K562 (cell line): ENCODE results near the gene SPATA25. TPM values are rescaled to one million over a fixed set of nuclear protein-coding genes. Genes with fewer than 3 reads are reported as not detected.

Experiments
- ATAC-seq: fragments of 200-7000 bp; cut with Tn5 transposase; 3 replicates; pipeline ENCODE4 v1.9.1; 2020; ENCODE audit warnings: moderate library complexity
- BruUV-seq: library from RNA; stranded (reverse); fragments of 400-500 nt; replicated peaks from 2 replicates; lab custom pipeline; 2021; lab: Mats Ljungman, UMichigan
- CTCF ChIA-PET: fragments of 300-600 bp; formaldehyde crosslinking; extraction: SDS; loops from one replicate; lab custom pipeline; 2021; ENCODE audit warnings: low intra/inter-chr PET ratio; lab: Yijun Ruan, JAX
- POLR2A ChIA-PET: fragments of 300-600, 350-650 bp; sonication (Branson Sonifier 250); formaldehyde crosslinking; extraction: SDS; loops from one replicate; lab custom pipeline; 2021; ENCODE audit warnings: antibody characterized with exemption, inconsistent platforms; lab: Yijun Ruan, JAX
- DNase-seq, 4 experiments: peaks; one replicate each; pipeline versions ENCODE4 v3.0.0 to v3.0.0-alpha.2; 2011 to 2018; ENCODE audit warnings: low spot score in 3 of 4, mixed read lengths in 3 of 4; ENCODE audit errors: extremely low read depth in 1 of 4
- FAIRE-seq: peaks from 2 replicates; lab custom pipeline; 2011; peaks lifted over from hg19 to GRCh38; lab: Jason Lieb, UNC
- H2AFZ ChIP-seq: 2 replicates; pipeline ENCODE4 v1.6.0; 2011; ENCODE audit warnings: low read depth, low read length, control low read depth, inconsistent platforms
- H3K27ac ChIP-seq: fragments of 200-600 bp; 3 replicates; pipeline ENCODE4 v1.8.0; 2011; ENCODE audit warnings: low read depth, mild to moderate bottlenecking, control low read depth, inconsistent platforms, low read length, moderate library complexity, mixed read lengths; ENCODE audit errors: extremely low read depth
- H3K27me3 ChIP-seq, 2 experiments: fragments of 300-600 bp in 1 of 2; 2 replicates in 1 of 2; 3 replicates in 1 of 2; pipeline versions ENCODE4 v1.6.0 to v1.8.0; 2011; ENCODE audit warnings: inconsistent platforms in 2 of 2, low read length in 2 of 2, mild to moderate bottlenecking in 1 of 2, mixed read lengths in 1 of 2, moderate library complexity in 1 of 2; ENCODE audit not compliant: control insufficient read depth in 2 of 2, insufficient read depth in 2 of 2
- H3K36me3 ChIP-seq: fragments of 300-600 bp; 3 replicates; pipeline ENCODE4 v1.8.0; 2011; ENCODE audit warnings: mild to moderate bottlenecking, low read length, inconsistent platforms; ENCODE audit not compliant: control insufficient read depth, insufficient read depth
- H3K4me1 ChIP-seq, 2 experiments: fragments of 200-600 bp in 1 of 2; replicated peaks in 1 of 2; 2 replicates in 1 of 2; 3 replicates in 1 of 2; pipeline versions ENCODE4 v1.5.1 to v1.8.0; 2011; ENCODE audit warnings: inconsistent platforms in 2 of 2, low read length in 2 of 2, mild to moderate bottlenecking in 1 of 2, mixed read lengths in 1 of 2, moderate library complexity in 1 of 2; ENCODE audit not compliant: control insufficient read depth in 2 of 2, insufficient read depth in 2 of 2
- H3K4me2 ChIP-seq: 2 replicates; pipeline ENCODE4 v1.6.1; 2011; ENCODE audit warnings: low read length, control low read depth, inconsistent platforms, mixed read lengths; ENCODE audit not compliant: insufficient read depth
- H3K4me3 ChIP-seq: fragments of 200-600 bp; sonication (generic), shearing (Covaris generic); 2 replicates; pipeline ENCODE4 v1.5.1; 2016; ENCODE audit warnings: control low read depth, inconsistent platforms
- H3K79me2 ChIP-seq: fragments of 200-600 bp; 3 replicates; pipeline ENCODE4 v1.8.0; 2011; ENCODE audit warnings: low read length, inconsistent platforms; ENCODE audit not compliant: control insufficient read depth, insufficient read depth
- H3K9ac ChIP-seq, 2 experiments: 2 replicates each; pipeline versions ENCODE4 v1.6.0 to v1.6.1; 2011; ENCODE audit warnings: low read depth in 2 of 2, low read length in 2 of 2, control low read depth in 1 of 2, inconsistent platforms in 1 of 2, mild to moderate bottlenecking in 1 of 2, mixed read lengths in 1 of 2; ENCODE audit not compliant: insufficient read depth in 1 of 2
- H3K9me1 ChIP-seq: one replicate; pipeline ENCODE4 v1.6.0; 2011; ENCODE audit warnings: inconsistent platforms, mild to moderate bottlenecking, low read length, moderate library complexity; ENCODE audit not compliant: control insufficient read depth, insufficient read depth
- H3K9me3 ChIP-seq: replicated peaks from 2 replicates; pipeline ENCODE4 v1.5.1; 2011; ENCODE audit warnings: low read depth, low read length, inconsistent platforms; ENCODE audit not compliant: control insufficient read depth, insufficient read depth
- H4K20me1 ChIP-seq: replicated peaks from 2 replicates; pipeline ENCODE4 v1.6.1; 2011; ENCODE audit warnings: low read length, inconsistent platforms, mixed read lengths; ENCODE audit not compliant: control insufficient read depth, insufficient read depth
- EWSR1 ChIP-seq: fragments of 450-650 bp; IDR thresholded peaks from 2 replicates; pipeline ENCODE4 v1.6.1; 2018; ENCODE audit warnings: borderline replicate concordance, mild to moderate bottlenecking, low read depth, moderate library complexity; ENCODE audit not compliant: partially characterized antibody
- POLR2G ChIP-seq: fragments of 200-400 bp; formaldehyde crosslinking; IDR thresholded peaks from 2 replicates; pipeline ENCODE4 v1.6.1; 2017; ENCODE audit warnings: low read depth, mild to moderate bottlenecking, antibody characterized with exemption, low read length, moderate library complexity
- RBFOX2 ChIP-seq: fragments of 200-400 bp; formaldehyde crosslinking; IDR thresholded peaks from 2 replicates; pipeline ENCODE4 v1.6.1; 2017; ENCODE audit warnings: low read depth, mild to moderate bottlenecking, low read length, moderate library complexity
- RFX7 ChIP-seq: fragments of 250-450 bp; sonication (Bioruptor Pico); IDR thresholded peaks from 2 replicates; pipeline ENCODE4 v1.5.1; 2021; ENCODE audit warnings: mild to moderate bottlenecking
- SMARCC2 ChIP-seq: fragments of 450-650 bp; IDR thresholded peaks from 2 replicates; pipeline ENCODE4 v1.6.1; 2017; ENCODE audit warnings: antibody characterized with exemption, moderate library complexity, mild to moderate bottlenecking, low read depth
- XRCC5 ChIP-seq: fragments of 200-400 bp; formaldehyde crosslinking; IDR thresholded peaks from 2 replicates; pipeline ENCODE4 v1.6.1; 2017; ENCODE audit warnings: low read depth, mild to moderate bottlenecking, low read length
- ZFP36 ChIP-seq: fragments of 150-350 bp; IDR thresholded peaks from 2 replicates; pipeline ENCODE4 v1.6.1; 2018; ENCODE audit warnings: low read length, low read depth; ENCODE audit not compliant: partially characterized antibody
- ZNF232 ChIP-seq: sonication (generic); formaldehyde crosslinking; IDR thresholded peaks from 2 replicates; pipeline ENCODE4 v1.8.0; 2022; ENCODE audit warnings: mild to moderate bottlenecking, missing genetic modification reagents
- WGBS: fragments of 100-300 bp; shearing (Covaris generic); methylation state at CpG from one replicate; pipeline ENCODE4 v1.1.6; 2016; ENCODE audit warnings: low coverage, mixed read lengths; ENCODE audit not compliant: insufficient coverage; ENCODE audit errors: missing lambda C conversion rate; 5-methylcytosine and 5-hydroxymethylcytosine counted together
- in situ Hi-C: fragments of 300-500 bp; cut with MboI; formaldehyde crosslinking; loops from 4 replicates; pipeline ENCODE4 v1.15.0; 2018; ENCODE audit warnings: inconsistent platforms, mixed read lengths
- intact Hi-C: fragments of 100-400 bp; cut with micrococcal nuclease; formaldehyde crosslinking; loops from 2 replicates; pipeline ENCODE4 v1.14.2; 2022
- polyA plus RNA-seq, 8 experiments: library from polyadenylated mRNA; depleted of rRNA in 4 of 8; stranded (reverse) in 5 of 8; unstranded in 3 of 8; fragments of >200 nt; fragmentation: Nextera tagmentation in 2 of 8; fragmentation: Illumina TruSeq in 1 of 8; extraction: Ambion mirVana in 2 of 8; extraction: Trizol in 1 of 8; gene quantifications; 2 replicates each; pipeline versions ENCODE4 v1.2.1 to v1.2.3, GENCODE V29; 2011 to 2014; ENCODE audit warnings: inconsistent platforms in 1 of 8, missing spikeins in 1 of 8
- total RNA-seq, 7 experiments: library from RNA; depleted of rRNA in 6 of 7; stranded (reverse); fragments of >200 nt in 6 of 7; fragmentation: Illumina TruSeq in 2 of 7; extraction: Trizol in 2 of 7; gene quantifications; 2 replicates each; pipeline versions ENCODE4 v1.2.1 to v1.2.3, GENCODE V29; 2011 to 2021; ENCODE audit warnings: low replicate concordance in 1 of 7

Gene SPATA25
- total and polyA plus RNA-seq, 9 of the 15 experiments (the other 6 are each of a cell fraction or from before 2014, with no cell fraction given), result 0.21 to 0.95 (median 0.53) TPM; not detected in 3

DNA sequence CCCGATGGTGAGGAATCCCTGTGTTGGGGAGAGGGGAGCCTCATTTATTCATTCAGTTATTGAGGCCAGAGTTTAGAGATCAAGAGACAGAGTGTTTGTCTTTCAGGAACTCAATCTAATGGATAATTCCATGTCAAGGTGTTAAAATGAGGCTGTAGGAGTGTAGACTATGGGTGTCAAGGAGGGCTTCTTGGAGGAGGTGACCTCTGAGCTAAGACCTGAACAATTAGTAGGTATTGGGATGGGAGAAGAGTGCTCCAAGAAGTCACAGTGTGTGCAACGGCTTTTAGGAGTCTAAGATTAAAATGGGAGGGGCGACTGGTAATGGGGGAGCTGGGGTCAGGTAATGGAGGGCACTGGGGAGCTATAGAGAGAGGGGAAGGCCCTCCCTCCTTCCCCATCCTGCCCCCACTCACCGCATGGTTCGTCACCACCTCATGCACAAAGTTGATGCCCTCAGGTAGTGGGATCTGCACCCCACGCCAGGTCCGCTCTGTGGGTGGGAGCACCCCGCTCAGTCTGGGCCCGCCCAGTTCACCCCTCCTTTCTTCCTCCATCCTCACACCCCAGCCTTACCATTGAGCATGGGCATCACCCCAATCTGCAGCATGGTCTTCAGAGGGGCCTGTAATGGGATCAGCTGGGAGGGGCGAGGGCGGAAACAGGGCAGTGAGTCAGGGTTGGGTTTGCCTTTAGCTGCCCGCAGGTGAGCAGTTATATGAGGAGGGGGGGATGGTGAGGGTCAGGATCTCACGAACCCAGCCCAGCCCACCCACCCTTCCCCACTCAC lies 11.8 kb upstream of the SPATA25 start:
- no peak for FAIRE-seq

DNA sequence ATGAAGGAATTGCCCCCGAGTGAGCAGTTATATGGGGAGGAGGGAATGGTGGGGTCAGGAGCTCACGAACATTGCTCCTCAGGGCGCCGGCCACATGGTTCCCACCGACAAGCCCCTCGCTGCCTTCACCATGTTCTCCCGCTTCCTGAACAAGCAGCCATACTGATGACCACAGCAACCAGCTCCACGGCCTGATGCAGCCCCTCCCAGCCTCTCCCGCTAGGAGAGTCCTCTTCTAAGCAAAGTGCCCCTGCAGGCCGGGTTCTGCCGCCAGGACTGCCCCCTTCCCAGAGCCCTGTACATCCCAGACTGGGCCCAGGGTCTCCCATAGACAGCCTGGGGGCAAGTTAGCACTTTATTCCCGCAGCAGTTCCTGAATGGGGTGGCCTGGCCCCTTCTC lies 10.9 kb upstream of the SPATA25 start:
- Histone ChIP-seq H2AFZ (no peak overlapping the region), H3K9ac (no peak overlapping the region; a peak in 1 of 4 replicates), H3K4me1 (peaks cover 0 to 11% of the 10 kb centered on the region in 2 experiments; a peak in 1 of 5 replicates), H3K4me2 (no peak overlapping the region), H3K27me3 (no peaks in the 10 kb centered on the region), H3K9me3 (no peaks in the 10 kb centered on the region), H4K20me1 (no peaks in the 10 kb centered on the region), H3K36me3 (peaks cover 49% of the 10 kb centered on the region; the same call in 2 of the 3 replicates), H3K9me1 (no peaks in the 10 kb centered on the region), H3K27ac (no peak overlapping the region), H3K79me2 (no peaks in the 10 kb centered on the region), H3K4me3 (no peak overlapping the region)
- BruUV-seq, result no TSS peak
- ATAC-seq (0 out of 3 replicates have a peak, but pooled peaks have one; percentile 14), DNase-seq (no peak), FAIRE-seq (no peak)
- TF ChIP-seq RBFOX2, result peak; percentile 37; the same call in 1 of the 2 replicates
- peak; percentile 24; the same call in 1 of the 2 replicates for TF ChIP-seq POLR2G
- no peak for TF ChIP-seq RFX7 (CRISPR knock-in tag)
- POLR2A ChIA-PET, result interaction anchor here (1.8 kb wide), 1 partner anchor 10 kb away, joined by 6 read pairs; no protein-coding TSS in a partner anchor
- intact Hi-C loops (no loop called here), in situ Hi-C loops (no loop called here)
- CTCF ChIA-PET, result no interaction called here
- WGBS, result 66% methylated on average over 5 of the region's 12 CpGs

More for the DNA sequence above, 11.8 kb upstream of the SPATA25 start:
- TSS peak; percentile 27 for BruUV-seq
- no peak for TF ChIP-seq SMARCC2
- TF ChIP-seq RBFOX2, result 0 out of 2 replicates have a peak, but pooled peaks have one; percentile 21
- no peak for TF ChIP-seq XRCC5
- TF ChIP-seq ZFP36, result peak; percentile 96
- TF ChIP-seq EWSR1, result no peak
- no peak for TF ChIP-seq ZNF232 (CRISPR knock-in tag)
- in situ Hi-C loops, result no loop called here
- Histone ChIP-seq H3K4me1 (peaks cover 0 to 11% of the 10 kb centered on the region in 2 experiments; a peak in 1 of 5 replicates), H2AFZ (no peak overlapping the region), H3K9me1 (no peaks in the 10 kb centered on the region), H3K27ac (no peak overlapping the region; the same call in 2 of the 3 replicates), H3K4me2 (no peak overlapping the region), H3K4me3 (no peak overlapping the region), H3K9me3 (no peaks in the 10 kb centered on the region), H3K27me3 (no peaks in the 10 kb centered on the region), H3K36me3 (peaks cover 44% of the 10 kb centered on the region; the same call in 2 of the 3 replicates), H3K79me2 (no peaks in the 10 kb centered on the region), H4K20me1 (no peaks in the 10 kb centered on the region), H3K9ac (no peak overlapping the region)
- ATAC-seq, result no peak
- intact Hi-C loops, result no loop called here
- POLR2A ChIA-PET, result interaction anchor here (0.6 to 1.8 kb wide), 3 partner anchors 9 to 579 kb away, joined by 3 to 6 read pairs (median 3); no protein-coding TSS in a partner anchor
- DNase-seq, result no peak
- 84% methylated on average over 8 of the region's 13 CpGs for WGBS
- CTCF ChIA-PET, result no interaction called here
